GM18858 (cell line): ENCODE results near the gene POLR1H.

Source experiments
- ATAC-seq: cut with Tn5 transposase; IDR thresholded peaks from one replicate; pipeline ENCODE4 v1.9.1; 2021; ENCODE audit not compliant: unreplicated experiment

POLR1H gene

DNA sequence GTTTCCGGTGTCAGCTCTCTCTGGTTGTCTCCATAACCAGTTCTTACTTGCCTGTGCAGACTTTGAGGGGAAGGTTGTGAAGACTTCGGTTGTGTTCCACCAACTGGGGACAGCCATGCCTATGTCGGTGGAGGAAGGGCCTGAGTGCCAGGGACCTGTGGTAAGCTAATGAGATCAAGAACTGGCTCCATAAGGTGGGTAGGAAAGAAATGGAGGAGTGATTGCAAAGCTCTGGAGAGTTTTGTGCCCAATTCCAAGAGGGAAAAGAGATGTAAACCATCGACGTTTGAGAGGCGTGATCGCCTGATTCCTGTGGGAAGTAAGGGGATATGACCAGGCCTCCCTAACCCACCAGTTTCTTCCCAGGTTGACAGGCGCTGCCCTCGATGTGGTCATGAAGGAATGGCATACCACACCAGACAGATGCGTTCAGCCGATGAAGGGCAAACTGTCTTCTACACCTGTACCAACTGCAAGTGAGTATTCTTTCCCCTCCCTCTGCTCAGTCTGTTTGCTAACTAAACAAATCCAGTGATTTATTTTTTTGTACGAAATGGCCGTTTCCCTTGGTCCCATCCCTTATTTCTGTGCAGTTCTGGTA lies 893 bp downstream of the POLR1H start:
- no peak for ATAC-seq

GRCh38 chr6:30062471-30063178 lies 1.6 kb downstream of the POLR1H start:
- no peak for ATAC-seq

- ATAC-seq: no peak
Measured at GRCh38 chr6:30063315-30063714, 2.2 kb downstream of the POLR1H start.

DNA sequence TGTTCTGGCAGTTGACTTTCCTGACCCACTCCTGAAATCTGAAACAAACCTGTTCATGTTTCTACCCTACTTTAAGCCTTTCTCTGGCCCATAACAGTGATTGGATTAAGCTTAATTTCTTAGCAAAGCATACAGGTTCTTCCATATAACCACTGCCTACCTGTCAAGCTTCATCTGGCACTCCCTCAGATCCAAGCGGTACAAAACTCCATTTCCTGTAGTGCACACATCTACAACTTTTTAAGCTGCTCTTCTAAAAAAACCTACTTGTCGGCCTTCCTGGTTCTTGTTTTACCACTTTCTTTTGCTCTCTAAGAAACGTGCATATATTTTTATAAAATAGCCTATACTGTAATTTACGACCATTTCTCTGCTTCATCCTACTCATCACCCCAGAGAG lies 5.0 kb downstream of the POLR1H start:
- no peak for ATAC-seq

- peak; percentile 78 for ATAC-seq
Measured at GRCh38 chr6:30066577-30067459, 5.8 kb downstream of the POLR1H start, which contains the start of gene PPP1R11. Gene PPP1R11, plus strand, starts transcription at chr6:30067198. Its CDS starts 213 bp downstream, at chr6:30067411.

- ATAC-seq: no peak
Measured at GRCh38 chr6:30067460-30068139, 6.5 kb downstream of the POLR1H start.

- ATAC-seq: no peak
Measured at GRCh38 chr6:30071081-30071818, 10.2 kb downstream of the POLR1H start.

DNA sequence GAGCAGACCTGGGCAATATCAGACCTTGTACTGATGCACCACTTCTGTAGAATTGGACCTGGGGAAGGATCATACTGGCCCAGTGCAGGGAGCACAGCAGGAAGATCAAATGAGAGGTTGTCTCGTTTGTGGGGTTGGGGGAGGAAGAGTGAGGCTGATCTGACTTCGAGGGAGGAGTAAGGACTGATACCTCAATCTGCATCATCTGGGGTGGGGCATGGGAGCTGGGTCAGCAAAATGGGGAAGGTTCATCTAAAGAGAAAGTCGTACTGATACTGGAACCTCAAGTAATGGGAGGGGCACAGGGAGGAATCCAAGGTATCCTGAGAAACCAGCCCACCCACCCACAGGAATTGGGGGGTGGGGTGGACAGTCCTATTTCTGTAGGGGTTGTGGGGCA lies 10.8 kb downstream of the POLR1H start:
- ATAC-seq: no peak

GRCh38 chr6:30073489-30074235 lies 12.6 kb downstream of the POLR1H start:
- no peak for ATAC-seq

DNA sequence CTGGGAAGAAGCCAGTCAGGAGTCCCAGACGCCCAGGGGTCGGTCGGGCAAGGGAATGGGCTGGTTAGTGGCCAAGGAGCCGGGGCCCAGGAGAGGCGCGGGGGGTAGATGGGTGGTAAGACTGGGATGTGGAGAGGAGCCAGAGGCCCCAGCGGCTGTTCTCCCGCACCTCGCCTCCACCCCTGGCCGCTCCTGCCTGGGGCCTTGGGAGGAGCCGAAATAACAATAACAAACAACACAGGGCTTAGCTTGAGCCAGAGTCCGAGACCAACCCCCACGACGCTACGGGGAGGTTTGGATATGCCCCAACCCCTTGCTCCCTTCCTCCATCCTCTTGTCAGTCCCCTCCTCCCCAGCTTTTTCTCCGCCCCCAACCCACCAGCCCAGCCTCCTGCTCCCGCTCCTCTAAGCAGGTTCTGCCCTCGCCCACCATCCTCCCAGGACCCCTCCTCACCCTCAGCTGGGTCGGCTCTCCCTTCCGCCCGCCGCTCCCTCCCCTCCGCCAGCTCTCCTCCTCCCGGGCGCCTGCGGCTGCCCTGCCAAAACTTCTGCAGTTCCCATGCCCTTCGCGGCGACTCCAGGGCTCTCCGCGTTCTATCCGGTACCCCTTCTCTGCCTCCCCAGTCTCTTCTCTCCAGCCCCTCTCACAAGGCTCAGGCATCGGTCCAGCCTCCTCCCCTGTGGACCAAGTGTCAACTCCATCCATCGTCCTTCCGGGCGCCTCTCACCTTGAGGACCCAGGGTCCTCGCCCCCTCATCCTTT lies 13.4 kb downstream of the POLR1H start:
- no peak for ATAC-seq

DNA sequence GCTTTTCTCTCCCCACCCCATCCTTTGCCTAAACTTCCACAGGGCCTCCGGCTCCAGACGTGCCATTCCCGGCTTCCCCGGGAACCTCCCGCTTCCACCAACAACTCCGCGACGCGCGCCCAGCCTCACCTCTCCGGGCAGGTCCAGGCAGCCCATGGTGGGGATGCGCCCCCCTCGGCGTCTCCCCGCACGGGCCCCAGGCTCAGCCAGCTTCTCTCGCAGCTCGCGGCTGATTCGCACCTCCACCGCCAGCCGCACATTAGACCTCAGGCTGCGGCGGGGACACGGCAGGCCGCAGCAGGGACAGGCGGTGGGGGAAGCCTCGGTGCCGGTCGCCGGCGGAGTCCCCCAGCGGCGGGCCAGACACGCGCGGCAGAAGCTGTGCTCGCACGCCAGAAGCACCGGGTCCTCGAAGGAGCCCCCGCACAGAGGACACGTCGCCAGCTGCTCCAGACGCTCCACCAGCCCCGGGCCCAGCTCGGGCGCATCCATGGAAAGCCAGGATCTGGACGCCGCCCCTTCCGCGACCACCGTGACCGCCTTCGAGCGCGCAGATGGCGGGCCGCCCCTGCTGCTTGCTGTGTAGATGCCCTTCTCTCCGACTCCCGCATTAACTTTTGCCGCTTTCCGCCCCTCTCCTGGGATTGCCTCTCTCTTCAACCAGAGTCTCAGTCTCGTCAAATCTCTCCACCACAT lies 14.2 kb downstream of the POLR1H start, which contains the start of gene RNF39:
Gene RNF39, minus strand, starts transcription at position 676 of the 696 bp plus-strand sequence. Its CDS starts 184 bp downstream, at position 492.
- no peak for ATAC-seq

- ATAC-seq: no peak
Measured at GRCh38 chr6:30075790-30076732, 15.0 kb downstream of the POLR1H start.

DNA sequence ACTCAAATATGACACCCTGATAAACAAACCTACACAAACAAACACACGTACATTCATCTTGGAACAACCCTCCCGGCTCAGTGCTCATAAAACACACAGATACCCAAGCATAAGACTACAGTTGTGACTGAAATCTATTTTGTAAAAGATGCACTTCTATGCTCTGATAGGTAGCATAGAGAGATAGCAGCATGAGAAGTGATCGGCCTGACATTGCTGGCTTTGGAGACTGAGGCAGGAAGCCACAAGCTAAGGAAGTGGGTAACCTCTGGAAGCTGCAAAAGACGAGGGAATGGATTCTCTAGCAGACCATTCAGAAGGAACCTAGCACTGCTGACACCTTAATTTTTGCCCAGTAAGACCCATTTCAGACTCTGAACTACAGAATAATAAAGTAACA lies 16.2 kb downstream of the POLR1H start:
- ATAC-seq: no peak

DNA sequence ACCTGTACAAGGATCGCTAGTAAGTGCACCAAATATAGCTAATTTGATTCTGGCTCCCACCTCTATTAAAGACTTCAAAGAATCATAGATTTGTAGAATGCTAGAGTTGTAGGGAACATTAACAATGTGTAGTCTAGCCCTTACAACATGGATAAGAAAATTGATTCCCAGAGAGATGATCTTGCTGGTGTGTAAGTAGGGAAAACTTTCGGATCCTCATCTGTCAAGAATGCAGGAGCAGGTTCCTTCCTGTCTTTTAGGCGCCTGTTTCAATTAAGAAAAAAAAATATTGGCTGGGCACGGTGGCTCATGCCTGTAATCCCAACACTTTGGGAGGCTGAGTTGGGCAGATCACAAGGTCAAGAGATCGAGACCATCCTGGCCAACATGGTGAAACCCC lies 26.8 kb downstream of the POLR1H start:
- no peak for ATAC-seq

- ATAC-seq: no peak
Measured at GRCh38 chr6:30091577-30092381, 30.7 kb downstream of the POLR1H start.

DNA sequence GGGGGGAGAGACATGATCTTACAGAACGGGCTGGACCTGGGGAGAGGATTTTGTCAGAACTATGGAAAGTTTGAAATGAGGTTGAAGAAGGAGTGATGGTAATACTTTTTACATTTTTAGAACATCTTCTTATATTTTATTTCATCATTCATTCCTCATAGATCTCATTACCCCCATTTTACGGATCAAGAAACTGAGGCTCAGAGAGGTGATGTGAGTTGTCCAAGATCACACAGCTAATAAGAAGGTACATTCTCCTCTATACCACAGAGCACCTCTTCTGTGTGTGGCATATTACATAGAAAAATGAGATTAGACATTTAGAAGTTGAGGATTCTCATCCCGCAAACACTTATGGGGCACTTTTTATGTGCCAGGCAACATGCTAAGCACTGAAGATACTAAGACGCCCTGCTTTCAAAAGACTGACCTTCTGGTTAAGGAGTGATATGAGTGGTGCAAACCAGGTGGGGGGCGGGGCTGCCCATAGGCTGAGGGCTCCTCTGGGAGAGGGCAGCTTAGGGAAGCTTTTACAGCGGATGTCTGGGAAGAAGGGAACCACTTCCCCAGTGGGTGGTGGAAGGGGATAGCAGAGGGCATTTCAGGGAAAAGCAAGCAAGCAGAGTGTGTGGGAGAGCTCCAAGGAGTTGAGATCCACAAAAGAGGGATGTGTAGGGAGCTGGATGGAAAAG lies 31.9 kb downstream of the POLR1H start:
- ATAC-seq: no peak
